HG03575 (cell line): ENCODE results near the gene RTF1.

Source experiments
- ATAC-seq: cut with Tn5 transposase; IDR thresholded peaks from one replicate; pipeline ENCODE4 v1.9.1; 2021; ENCODE audit not compliant: unreplicated experiment, insufficient number of reproducible peaks, low FRiP score; ENCODE audit errors: extremely low read depth

Gene RTF1

GRCh38 chr15:41520636-41521035 is 103.7 kb downstream of the RTF1 start:
- no peak for ATAC-seq

GRCh38 chr15:41521614-41522013 is 104.7 kb downstream of the RTF1 start:
- no peak for ATAC-seq

- ATAC-seq: no peak
These were observed 106.2 kb downstream of the RTF1 start for GRCh38 chr15:41523097-41523496.

- no peak for ATAC-seq
These were observed 113.6 kb downstream of the RTF1 start for GRCh38 chr15:41530363-41530956.
